HepG2 (cell line): ENCODE data around the gene FGGY. TPM values are rescaled to one million over a fixed set of nuclear protein-coding genes. Genes with fewer than 3 reads are reported as not detected.

Experiments
- ATAC-seq: fragments of 200-7000 bp; cut with Tn5 transposase; 3 replicates; pipeline ENCODE4 v1.9.1; 2020; ENCODE audit warnings: mild to moderate bottlenecking, moderate library complexity
- BruUV-seq: library from RNA; stranded (reverse); fragments of 400-500 nt; replicated peaks from 2 replicates; lab custom pipeline; 2021; lab: Mats Ljungman, UMichigan
- CTCF ChIA-PET: fragments of 300-600 bp; formaldehyde crosslinking; extraction: SDS; loops from one replicate; lab custom pipeline; 2021; ENCODE audit warnings: low total read pairs, inconsistent platforms, low intra/inter-chr PET ratio; lab: Yijun Ruan, JAX
- POLR2A ChIA-PET: fragments of 350-600 bp; sonication (Branson Sonifier 250); formaldehyde crosslinking; loops from one replicate; lab custom pipeline; 2020; ENCODE audit warnings: antibody characterized with exemption, inconsistent platforms; lab: Yijun Ruan, JAX
- DNase-seq: peaks from one replicate; pipeline ENCODE4 v3.0.0-alpha.2; 2015; ENCODE audit warnings: low spot score
- FAIRE-seq: peaks from 3 replicates; lab custom pipeline; 2011; peaks lifted over from hg19 to GRCh38; lab: Jason Lieb, UNC
- H2AFZ ChIP-seq: one replicate; pipeline ENCODE4 v1.6.1; 2011; ENCODE audit warnings: low read length, inconsistent platforms
- H3K27ac ChIP-seq: fragments of 300-600 bp; 3 replicates; pipeline ENCODE4 v1.8.0; 2011; ENCODE audit warnings: mixed run types, mild to moderate bottlenecking, mixed read lengths, low read length, inconsistent platforms; ENCODE audit not compliant: insufficient read depth; ENCODE audit errors: extremely low read length
- H3K27me3 ChIP-seq, 2 experiments: fragments of 200-600 bp in 1 of 2; 2 replicates in 1 of 2; 3 replicates in 1 of 2; pipeline versions ENCODE4 v1.6.0 to v1.8.0; 2011; ENCODE audit warnings: low read length in 2 of 2, mild to moderate bottlenecking in 2 of 2, moderate library complexity in 2 of 2, inconsistent platforms in 1 of 2; ENCODE audit not compliant: insufficient read depth in 2 of 2, control insufficient read depth in 1 of 2
- H3K36me3 ChIP-seq, 2 experiments: fragments of 200-600 bp in 1 of 2; replicated peaks in 1 of 2; 2 replicates in 1 of 2; 3 replicates in 1 of 2; pipeline versions ENCODE4 v1.5.1 to v1.8.0; 2011; ENCODE audit warnings: low read length in 2 of 2, inconsistent platforms in 1 of 2; ENCODE audit not compliant: insufficient read depth in 2 of 2, control insufficient read depth in 1 of 2
- H3K4me1 ChIP-seq: 2 replicates; pipeline ENCODE4 v1.5.1; 2012; ENCODE audit warnings: low read length, inconsistent platforms; ENCODE audit not compliant: insufficient read depth
- H3K4me2 ChIP-seq: 2 replicates; pipeline ENCODE4 v1.6.0; 2011; ENCODE audit warnings: low read depth, low read length, inconsistent platforms
- H3K4me3 ChIP-seq, 3 experiments: fragments of 200-600 bp in 1 of 3; sonication (generic), shearing (Covaris generic) in 1 of 3; replicated peaks in 1 of 3; 2 replicates each; pipeline ENCODE4 v1.5.1; 2011 to 2016; ENCODE audit warnings: low read length in 3 of 3, inconsistent platforms in 2 of 3, low read depth in 2 of 3, mild to moderate bottlenecking in 2 of 3, control low read depth in 1 of 3, mixed read lengths in 1 of 3; ENCODE audit not compliant: insufficient read depth in 1 of 3
- H3K79me2 ChIP-seq: one replicate; pipeline ENCODE4 v1.6.1; 2011; ENCODE audit warnings: low read length, inconsistent platforms; ENCODE audit not compliant: insufficient read depth
- H3K9ac ChIP-seq: 2 replicates; pipeline ENCODE4 v1.6.0; 2011; ENCODE audit warnings: mild to moderate bottlenecking, low read depth, low read length, inconsistent platforms; ENCODE audit not compliant: insufficient read depth
- H3K9me3 ChIP-seq: 2 replicates; pipeline ENCODE4 v1.5.1; 2012; ENCODE audit warnings: mild to moderate bottlenecking, low read length
- H4K20me1 ChIP-seq: 2 replicates; pipeline ENCODE4 v1.6.0; 2011; ENCODE audit warnings: inconsistent platforms, mild to moderate bottlenecking, low read length, moderate library complexity; ENCODE audit not compliant: insufficient read depth
- ARHGAP35 ChIP-seq: sonication (generic); formaldehyde crosslinking; IDR thresholded peaks from 2 replicates; pipeline ENCODE4 v1.9.0; 2022; ENCODE audit warnings: mild to moderate bottlenecking, inconsistent platforms, moderate library complexity, missing genetic modification reagents, borderline replicate concordance
- HIVEP1 ChIP-seq: sonication (generic); formaldehyde crosslinking; IDR thresholded peaks from 2 replicates; pipeline ENCODE4 v1.4.0; 2020; ENCODE audit warnings: mild to moderate bottlenecking, missing genetic modification reagents
- HNRNPH1 ChIP-seq: fragments of 200-400 bp; formaldehyde crosslinking; optimal IDR thresholded peaks from 2 replicates; pipeline ENCODE3; 2017; ENCODE audit warnings: mild to moderate bottlenecking, low read depth, low read length
- KLF9 ChIP-seq: IDR thresholded peaks from 2 replicates; pipeline ENCODE4 v1.6.1; 2016; ENCODE audit warnings: low read depth
- PLRG1 ChIP-seq: fragments of 450-650 bp; conservative IDR thresholded peaks from 2 replicates; pipeline ENCODE4 v1.6.1; 2016
- SMYD3 ChIP-seq: sonication (generic); formaldehyde crosslinking; IDR thresholded peaks from 2 replicates; pipeline ENCODE4 v1.8.1; 2023; ENCODE audit warnings: mild to moderate bottlenecking, missing genetic modification reagents
- TARDBP ChIP-seq: sonication (generic); formaldehyde crosslinking; IDR thresholded peaks from 2 replicates; pipeline ENCODE4 v1.8.0; 2022; ENCODE audit warnings: mild to moderate bottlenecking, missing genetic modification reagents
- U2AF1 ChIP-seq: fragments of 200-400 bp; formaldehyde crosslinking; optimal IDR thresholded peaks from 2 replicates; pipeline ENCODE3; 2017; ENCODE audit warnings: mild to moderate bottlenecking, low read depth, low read length
- ZFYVE20 ChIP-seq: sonication (generic); formaldehyde crosslinking; IDR thresholded peaks from 2 replicates; pipeline ENCODE4 v1.8.0; 2023; ENCODE audit warnings: low read depth, mild to moderate bottlenecking, moderate library complexity, missing genetic modification reagents, borderline replicate concordance
- ZNF207 ChIP-seq: fragments of 450-650 bp; IDR thresholded peaks from 2 replicates; pipeline ENCODE4 v1.6.1; 2016; ENCODE audit warnings: antibody characterized with exemption, borderline replicate concordance
- ZNF746 ChIP-seq: sonication (generic); formaldehyde crosslinking; IDR thresholded peaks from 2 replicates; pipeline ENCODE4 v1.8.0; 2022; ENCODE audit warnings: mild to moderate bottlenecking, missing genetic modification reagents
- WGBS: methylation state at CpG from one replicate; pipeline ENCODE4 v1.1.6; 2017; ENCODE audit warnings: low lambda C conversion rate; 5-methylcytosine and 5-hydroxymethylcytosine counted together
- in situ Hi-C: cut with HindIII; loops from 2 replicates; pipeline ENCODE4 v1.10.0; 2017; ENCODE audit warnings: low pct_unique_long_range_greater_than_20kb; ENCODE audit not compliant: extremely low pct_ligation_motif_present
- intact Hi-C: fragments of 100-400 bp; cut with micrococcal nuclease; formaldehyde crosslinking; loops from one replicate; pipeline ENCODE4 v1.10.0; 2022; ENCODE audit not compliant: unreplicated experiment
- polyA plus RNA-seq, 8 experiments: library from polyadenylated mRNA; depleted of rRNA in 3 of 8; stranded (reverse) in 7 of 8; unstranded in 1 of 8; fragments of >200 nt; fragmentation: Illumina TruSeq in 4 of 8; extraction: Trizol in 4 of 8; gene quantifications; 2 replicates each; pipeline versions ENCODE4 v1.2.1 to v1.2.3, GENCODE V29; 2011 to 2016; ENCODE audit warnings: low read depth in 4 of 8, missing spikeins in 1 of 8, mixed read lengths in 1 of 8; ENCODE audit not compliant: insufficient read depth in 1 of 8
- total RNA-seq, 5 experiments: library from RNA; depleted of rRNA; stranded (reverse); fragments of >200 nt; fragmentation: Illumina TruSeq; extraction: Trizol; gene quantifications; 2 replicates each; pipeline ENCODE4 v1.2.3, GENCODE V29; 2016; ENCODE audit warnings: low read depth in 1 of 5
- TF ChIP-seq, protein P1 (sequence below): sonication (generic); formaldehyde crosslinking; IDR thresholded peaks from 2 replicates; pipeline ENCODE4 v1.4.0; 2020; ENCODE audit warnings: missing genetic modification reagents, borderline replicate concordance
- TF ChIP-seq, protein P2 (sequence below): sonication (generic); formaldehyde crosslinking; IDR thresholded peaks from 2 replicates; pipeline ENCODE4 v1.4.0; 2020; ENCODE audit warnings: missing genetic modification reagents
- TF ChIP-seq, protein P3 (sequence below): sonication (generic); formaldehyde crosslinking; IDR thresholded peaks from 2 replicates; pipeline ENCODE4 v1.4.0; 2020; ENCODE audit warnings: mild to moderate bottlenecking, missing genetic modification reagents
- TF ChIP-seq, protein P4 (sequence below): sonication (generic); formaldehyde crosslinking; IDR thresholded peaks from 2 replicates; pipeline ENCODE4 v1.9.0; 2021; ENCODE audit warnings: missing genetic modification reagents, borderline replicate concordance

The FGGY gene
- total and polyA plus RNA-seq, 2 of the 13 experiments (the other 11 are each of a cell fraction or from before 2014, with no cell fraction given), result 15.7 to 27.5 TPM

DNA sequence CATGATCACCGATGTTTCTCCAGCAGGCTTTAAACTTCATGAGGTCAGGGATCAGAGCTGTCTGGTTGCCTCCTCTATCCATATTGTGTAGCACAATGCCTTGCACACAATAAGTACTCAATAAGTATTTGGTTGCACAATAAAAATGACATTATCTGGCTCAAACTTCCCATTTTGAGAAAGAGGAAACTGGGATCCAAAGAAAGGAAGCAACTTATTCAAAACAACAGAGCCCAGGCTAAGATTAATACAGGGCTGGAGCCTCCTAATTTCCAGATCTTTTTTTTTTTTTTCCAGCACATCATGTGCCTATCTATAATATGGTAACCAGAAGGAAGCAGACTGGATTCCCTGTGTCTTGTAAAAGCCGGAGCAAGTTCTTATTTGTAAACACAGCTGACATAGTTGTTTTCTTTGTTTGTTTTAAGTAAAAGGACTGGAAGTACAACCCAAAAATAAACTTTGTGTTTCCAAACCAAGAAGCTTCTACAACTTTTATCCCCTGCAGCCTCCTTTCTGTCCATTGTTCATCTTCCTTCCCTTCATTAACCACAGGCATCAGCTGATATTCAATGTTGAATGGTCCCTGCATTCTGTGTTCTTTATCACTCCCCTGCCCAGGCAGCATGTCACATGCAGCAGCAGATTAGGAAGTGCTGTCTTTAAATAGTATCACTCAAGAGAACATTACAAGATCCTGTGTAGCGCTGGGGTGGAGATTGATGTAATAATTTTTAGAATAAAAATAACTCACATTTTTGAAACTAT is 446.6 kb downstream of the FGGY start:
- no peak for DNase-seq
- in situ Hi-C loops, result no loop called here
- no peak for FAIRE-seq
- Histone ChIP-seq H3K9me3 (no peaks in the 10 kb centered on the region), H3K27me3 (no peaks in the 10 kb centered on the region), H2AFZ (no peak overlapping the region), H3K36me3 (no peaks in the 10 kb centered on the region; a peak in 1 of 5 replicates), H4K20me1 (no peaks in the 10 kb centered on the region), H3K27ac (no peak overlapping the region), H3K9ac (no peak overlapping the region), H3K4me1 (peaks cover 10% of the 10 kb centered on the region), H3K79me2 (no peaks in the 10 kb centered on the region), H3K4me2 (no peak overlapping the region), H3K4me3 (no peak overlapping the region)
- 84% methylated on average over 3 of the region's 3 CpGs for whole genome bisulfite sequencing
- intact Hi-C loops, result no loop called here
- BruUV-seq, result no TSS peak
- CTCF ChIA-PET, result no interaction called here
- ATAC-seq, result no peak
- POLR2A ChIA-PET, result no interaction called here
- no peak for TF ChIP-seq TARDBP (CRISPR knock-in tag)
- TF ChIP-seq, protein P1, sequence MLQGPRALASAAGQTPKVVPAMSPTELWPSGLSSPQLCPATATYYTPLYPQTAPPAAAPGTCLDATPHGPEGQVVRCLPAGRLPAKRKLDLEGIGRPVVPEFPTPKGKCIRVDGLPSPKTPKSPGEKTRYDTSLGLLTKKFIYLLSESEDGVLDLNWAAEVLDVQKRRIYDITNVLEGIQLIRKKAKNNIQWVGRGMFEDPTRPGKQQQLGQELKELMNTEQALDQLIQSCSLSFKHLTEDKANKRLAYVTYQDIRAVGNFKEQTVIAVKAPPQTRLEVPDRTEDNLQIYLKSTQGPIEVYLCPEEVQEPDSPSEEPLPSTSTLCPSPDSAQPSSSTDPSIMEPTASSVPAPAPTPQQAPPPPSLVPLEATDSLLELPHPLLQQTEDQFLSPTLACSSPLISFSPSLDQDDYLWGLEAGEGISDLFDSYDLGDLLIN (CRISPR knock-in tag), result no peak
- TF ChIP-seq ZFYVE20 (CRISPR knock-in tag), result no peak
- TF ChIP-seq, protein P2, sequence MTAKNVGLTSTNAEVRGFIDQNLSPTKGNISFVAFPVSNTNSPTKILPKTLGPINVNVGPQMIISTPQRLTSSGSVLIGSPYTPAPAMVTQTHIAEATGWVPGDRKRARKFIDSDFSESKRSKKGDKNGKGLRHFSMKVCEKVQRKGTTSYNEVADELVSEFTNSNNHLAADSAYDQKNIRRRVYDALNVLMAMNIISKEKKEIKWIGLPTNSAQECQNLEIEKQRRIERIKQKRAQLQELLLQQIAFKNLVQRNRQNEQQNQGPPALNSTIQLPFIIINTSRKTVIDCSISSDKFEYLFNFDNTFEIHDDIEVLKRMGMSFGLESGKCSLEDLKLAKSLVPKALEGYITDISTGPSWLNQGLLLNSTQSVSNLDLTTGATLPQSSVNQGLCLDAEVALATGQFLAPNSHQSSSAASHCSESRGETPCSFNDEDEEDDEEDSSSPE (CRISPR knock-in tag), result no peak
- no peak for TF ChIP-seq ARHGAP35
- TF ChIP-seq SMYD3 (CRISPR knock-in tag), result no peak
- TF ChIP-seq ZNF207, result no peak
- TF ChIP-seq U2AF1, result no peak
- no peak for TF ChIP-seq KLF9 (CRISPR knock-in tag)
- no peak for TF ChIP-seq HIVEP1 (CRISPR knock-in tag)
- no peak for TF ChIP-seq PLRG1
- TF ChIP-seq, protein P3, sequence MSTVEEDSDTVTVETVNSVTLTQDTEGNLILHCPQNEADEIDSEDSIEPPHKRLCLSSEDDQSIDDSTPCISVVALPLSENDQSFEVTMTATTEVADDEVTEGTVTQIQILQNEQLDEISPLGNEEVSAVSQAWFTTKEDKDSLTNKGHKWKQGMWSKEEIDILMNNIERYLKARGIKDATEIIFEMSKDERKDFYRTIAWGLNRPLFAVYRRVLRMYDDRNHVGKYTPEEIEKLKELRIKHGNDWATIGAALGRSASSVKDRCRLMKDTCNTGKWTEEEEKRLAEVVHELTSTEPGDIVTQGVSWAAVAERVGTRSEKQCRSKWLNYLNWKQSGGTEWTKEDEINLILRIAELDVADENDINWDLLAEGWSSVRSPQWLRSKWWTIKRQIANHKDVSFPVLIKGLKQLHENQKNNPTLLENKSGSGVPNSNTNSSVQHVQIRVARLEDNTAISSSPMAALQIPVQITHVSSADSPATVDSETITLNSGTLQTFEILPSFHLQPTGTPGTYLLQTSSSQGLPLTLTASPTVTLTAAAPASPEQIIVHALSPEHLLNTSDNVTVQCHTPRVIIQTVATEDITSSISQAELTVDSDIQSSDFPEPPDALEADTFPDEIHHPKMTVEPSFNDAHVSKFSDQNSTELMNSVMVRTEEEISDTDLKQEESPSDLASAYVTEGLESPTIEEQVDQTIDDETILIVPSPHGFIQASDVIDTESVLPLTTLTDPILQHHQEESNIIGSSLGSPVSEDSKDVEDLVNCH, result no peak
- no peak for TF ChIP-seq HNRNPH1
- TF ChIP-seq, protein P4, sequence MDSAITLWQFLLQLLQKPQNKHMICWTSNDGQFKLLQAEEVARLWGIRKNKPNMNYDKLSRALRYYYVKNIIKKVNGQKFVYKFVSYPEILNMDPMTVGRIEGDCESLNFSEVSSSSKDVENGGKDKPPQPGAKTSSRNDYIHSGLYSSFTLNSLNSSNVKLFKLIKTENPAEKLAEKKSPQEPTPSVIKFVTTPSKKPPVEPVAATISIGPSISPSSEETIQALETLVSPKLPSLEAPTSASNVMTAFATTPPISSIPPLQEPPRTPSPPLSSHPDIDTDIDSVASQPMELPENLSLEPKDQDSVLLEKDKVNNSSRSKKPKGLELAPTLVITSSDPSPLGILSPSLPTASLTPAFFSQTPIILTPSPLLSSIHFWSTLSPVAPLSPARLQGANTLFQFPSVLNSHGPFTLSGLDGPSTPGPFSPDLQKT (CRISPR knock-in tag), result no peak
- TF ChIP-seq ZNF746 (CRISPR knock-in tag), result no peak
